HG03196 (cell line): ENCODE results near the gene UCP2.
A peak's percentile ranks its signal among the peaks of the same experiment; 100 is the strongest.
"Not testable (repeated sequence)": the region's sequence is repeated elsewhere in the genome, so short reads cannot be mapped to it uniquely, and the experiment has no call there.

Experiments used
- ATAC-seq: cut with Tn5 transposase; IDR thresholded peaks from one replicate; pipeline ENCODE4 v1.9.1; 2021; ENCODE audit not compliant: unreplicated experiment

Gene UCP2

GRCh38 chr11:73996161-73996747, 13.6 kb upstream of the UCP2 start:
- ATAC-seq = no peak

- peak; percentile 42 for ATAC-seq
These were observed 13.1 kb upstream of the UCP2 start for GRCh38 chr11:73995731-73996130.

- ATAC-seq = no peak
These were observed 12.6 kb upstream of the UCP2 start for GRCh38 chr11:73995247-73995646.

- no peak for ATAC-seq
These were observed 8.9 kb upstream of the UCP2 start for GRCh38 chr11:73991471-73992006.

- no peak for ATAC-seq
These were observed 8.1 kb upstream of the UCP2 start for GRCh38 chr11:73990730-73991129.

GRCh38 chr11:73989156-73989555, 6.5 kb upstream of the UCP2 start:
- ATAC-seq = no peak

- ATAC-seq = no peak
These were observed 5.6 kb upstream of the UCP2 start for GRCh38 chr11:73988227-73988626.

GRCh38 chr11:73985661-73986060, 3.0 kb upstream of the UCP2 start:
- ATAC-seq = not testable (repeated sequence)

GRCh38 chr11:73983741-73984538, 1.3 kb upstream of the UCP2 start:
- no peak for ATAC-seq

- peak; percentile 67 for ATAC-seq
These were observed 522 bp upstream of the UCP2 start for GRCh38 chr11:73982990-73983740.

- no peak for ATAC-seq
These were observed 1.4 kb downstream of the UCP2 start for GRCh38 chr11:73981051-73981805.

- peak; percentile 32 for ATAC-seq
These were observed 2.4 kb downstream of the UCP2 start for GRCh38 chr11:73980001-73980961.

- no peak for ATAC-seq
These were observed 4.0 kb downstream of the UCP2 start for GRCh38 chr11:73978576-73979086.

- ATAC-seq = no peak
These were observed 4.7 kb downstream of the UCP2 start for GRCh38 chr11:73977856-73978519.

GRCh38 chr11:73976451-73977151, 6.0 kb downstream of the UCP2 start:
- no peak for ATAC-seq

GRCh38 chr11:73975479-73975757, 7.2 kb downstream of the UCP2 start:
- no peak for ATAC-seq

GRCh38 chr11:73974604-73975478, 7.8 kb downstream of the UCP2 start:
- no peak for ATAC-seq
